Body of pancreas (tissue), 4 donors: ENCODE data around the gene PBX3.

Source experiments
- POLR2A ChIP-seq, 3 donors: fragments of 450-650 bp; IDR thresholded peaks; one replicate each; pipeline ENCODE4 v1.6.1; 2016; ENCODE audit warnings: antibody characterized with exemption in 3 of 3, mild to moderate bottlenecking in 2 of 3
- TF ChIP-seq, protein P1 (sequence below), 7 experiments: fragments of 450-650 bp in 4 of 7; fragments of 200-600 bp in 3 of 7; sonication (generic) in 3 of 7; IDR thresholded peaks; one replicate each; pipeline ENCODE4 v1.5.1; 2016 to 2019; ENCODE audit warnings: antibody characterized with exemption in 7 of 7

DNA sequence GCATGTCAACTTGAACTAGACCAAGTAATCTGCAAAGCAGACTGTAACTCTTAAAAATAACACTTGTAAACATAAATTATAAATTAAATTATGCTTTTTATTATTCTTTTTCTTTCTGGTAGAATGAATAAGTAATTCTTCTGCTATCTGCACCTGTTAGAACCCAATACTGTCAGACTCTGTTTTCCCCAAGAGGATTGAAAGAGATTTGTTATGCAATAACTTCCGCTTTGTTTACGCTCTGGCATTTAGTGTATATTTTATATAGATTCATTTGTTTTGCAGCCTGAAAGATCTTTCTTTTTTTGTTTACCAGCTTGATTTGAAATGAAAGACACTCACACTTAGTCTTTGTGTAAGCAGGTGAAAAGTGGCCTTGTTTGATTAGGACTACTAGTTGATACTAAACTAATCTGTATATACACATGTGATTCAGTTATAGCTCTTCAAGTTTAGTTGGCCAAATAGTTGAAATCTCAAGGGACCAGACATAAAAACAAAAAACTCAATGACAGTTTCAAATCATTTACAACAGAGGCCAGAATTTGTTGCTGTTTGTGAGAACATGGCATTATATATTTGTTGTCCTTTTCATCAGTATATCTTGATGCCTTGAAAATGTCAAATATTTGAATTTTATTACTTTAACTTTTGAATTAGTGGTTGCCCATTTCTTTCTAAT, 155.8 kb downstream of the PBX3 start:
- TF ChIP-seq, protein P1, sequence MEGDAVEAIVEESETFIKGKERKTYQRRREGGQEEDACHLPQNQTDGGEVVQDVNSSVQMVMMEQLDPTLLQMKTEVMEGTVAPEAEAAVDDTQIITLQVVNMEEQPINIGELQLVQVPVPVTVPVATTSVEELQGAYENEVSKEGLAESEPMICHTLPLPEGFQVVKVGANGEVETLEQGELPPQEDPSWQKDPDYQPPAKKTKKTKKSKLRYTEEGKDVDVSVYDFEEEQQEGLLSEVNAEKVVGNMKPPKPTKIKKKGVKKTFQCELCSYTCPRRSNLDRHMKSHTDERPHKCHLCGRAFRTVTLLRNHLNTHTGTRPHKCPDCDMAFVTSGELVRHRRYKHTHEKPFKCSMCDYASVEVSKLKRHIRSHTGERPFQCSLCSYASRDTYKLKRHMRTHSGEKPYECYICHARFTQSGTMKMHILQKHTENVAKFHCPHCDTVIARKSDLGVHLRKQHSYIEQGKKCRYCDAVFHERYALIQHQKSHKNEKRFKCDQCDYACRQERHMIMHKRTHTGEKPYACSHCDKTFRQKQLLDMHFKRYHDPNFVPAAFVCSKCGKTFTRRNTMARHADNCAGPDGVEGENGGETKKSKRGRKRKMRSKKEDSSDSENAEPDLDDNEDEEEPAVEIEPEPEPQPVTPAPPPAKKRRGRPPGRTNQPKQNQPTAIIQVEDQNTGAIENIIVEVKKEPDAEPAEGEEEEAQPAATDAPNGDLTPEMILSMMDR (IDR thresholded peaks at IDR 0.05) = no peak
- no peak for TF ChIP-seq POLR2A (IDR thresholded peaks at IDR 0.05)
